Hepatocyte (in vitro differentiated cells): ENCODE results near the gene CD28. TPM values are rescaled to one million over a fixed set of nuclear protein-coding genes. Genes with fewer than 3 reads are reported as not detected.
A peak's percentile ranks its signal among the peaks of the same experiment; 100 is the strongest.

ENCODE experiments used
- DNase-seq: peaks from one replicate; pipeline ENCODE4 v3.0.0-alpha.2; 2016; ENCODE audit warnings: low spot score
- H2AFZ ChIP-seq: fragments of 200-600 bp; sonication (generic); 2 replicates; pipeline ENCODE4 v1.6.0; 2016; ENCODE audit warnings: antibody characterized with exemption, mild to moderate bottlenecking
- H3K27ac ChIP-seq: fragments of 200-600 bp; sonication (generic); 2 replicates; pipeline ENCODE4 v1.5.1; 2016; ENCODE audit warnings: mild to moderate bottlenecking
- H3K27me3 ChIP-seq: fragments of 200-600 bp; sonication (generic); 2 replicates; pipeline ENCODE4 v1.6.1; 2016
- H3K36me3 ChIP-seq: fragments of 200-600 bp; sonication (generic); replicated peaks from 2 replicates; pipeline ENCODE4 v1.5.1; 2016; ENCODE audit warnings: low read depth; ENCODE audit not compliant: insufficient read depth
- H3K4me1 ChIP-seq: fragments of 200-600 bp; sonication (generic); 2 replicates; pipeline ENCODE4 v1.5.1; 2016; ENCODE audit warnings: mild to moderate bottlenecking, moderate library complexity; ENCODE audit not compliant: insufficient read depth
- H3K4me2 ChIP-seq: fragments of 200-600 bp; sonication (generic); 2 replicates; pipeline ENCODE4 v1.6.0; 2016
- H3K4me3 ChIP-seq: fragments of 200-600 bp; sonication (generic); 2 replicates; pipeline ENCODE4 v1.5.1; 2016; ENCODE audit warnings: mild to moderate bottlenecking
- H3K79me2 ChIP-seq: fragments of 200-600 bp; sonication (generic); 2 replicates; pipeline ENCODE4 v1.6.0; 2017; ENCODE audit warnings: mild to moderate bottlenecking
- H3K9me2 ChIP-seq: fragments of 200-600 bp; sonication (generic); replicated peaks from 2 replicates; pipeline ENCODE4 v1.6.0; 2017; ENCODE audit warnings: mild to moderate bottlenecking; ENCODE audit not compliant: insufficient read depth
- H3K9me3 ChIP-seq: fragments of 200-600 bp; sonication (generic); 2 replicates; pipeline ENCODE4 v1.5.1; 2016; ENCODE audit warnings: low read depth, mild to moderate bottlenecking
- H4K20me1 ChIP-seq: fragments of 200-600 bp; sonication (generic); 2 replicates; pipeline ENCODE4 v1.6.0; 2016; ENCODE audit warnings: mild to moderate bottlenecking; ENCODE audit not compliant: insufficient read depth, poor library complexity, severe bottlenecking
- EZH2 ChIP-seq: fragments of 200-600 bp; sonication (generic); IDR thresholded peaks from 2 replicates; pipeline ENCODE4 v1.6.1; 2016; ENCODE audit warnings: antibody characterized with exemption, mild to moderate bottlenecking, borderline replicate concordance
- EZH2phosphoT487 ChIP-seq: fragments of 200-600 bp; sonication (generic); IDR thresholded peaks from one replicate; pipeline ENCODE4 v1.6.1; 2018; ENCODE audit warnings: antibody characterized with exemption, mild to moderate bottlenecking, low read depth, moderate library complexity; ENCODE audit not compliant: unreplicated experiment, severe bottlenecking
- WGBS: methylation state at CpG from one replicate; pipeline ENCODE4 v1.1.6; 2016; ENCODE audit warnings: low lambda C conversion rate; ENCODE audit errors: missing lambda C conversion rate; 5-methylcytosine and 5-hydroxymethylcytosine counted together
- polyA plus RNA-seq: library from polyadenylated mRNA; unstranded; fragments of >200 nt; fragmentation: Nextera tagmentation; extraction: Ambion mirVana; gene quantifications from 2 replicates; pipeline ENCODE4 v1.2.1, GENCODE V29; 2016
- total RNA-seq: library from RNA; depleted of rRNA; stranded (reverse); fragments of >200 nt; gene quantifications from 2 replicates; pipeline ENCODE4 v1.2.3, GENCODE V29; 2014
- TF ChIP-seq, protein P1 (sequence below): fragments of 200-600 bp; sonication (generic); IDR thresholded peaks from 2 replicates; pipeline ENCODE4 v1.5.1; 2016; ENCODE audit warnings: antibody characterized with exemption, mild to moderate bottlenecking; ENCODE audit not compliant: poor library complexity

Gene CD28
- total and polyA plus RNA-seq, 2 experiments from 2014 or later, result not detected

DNA sequence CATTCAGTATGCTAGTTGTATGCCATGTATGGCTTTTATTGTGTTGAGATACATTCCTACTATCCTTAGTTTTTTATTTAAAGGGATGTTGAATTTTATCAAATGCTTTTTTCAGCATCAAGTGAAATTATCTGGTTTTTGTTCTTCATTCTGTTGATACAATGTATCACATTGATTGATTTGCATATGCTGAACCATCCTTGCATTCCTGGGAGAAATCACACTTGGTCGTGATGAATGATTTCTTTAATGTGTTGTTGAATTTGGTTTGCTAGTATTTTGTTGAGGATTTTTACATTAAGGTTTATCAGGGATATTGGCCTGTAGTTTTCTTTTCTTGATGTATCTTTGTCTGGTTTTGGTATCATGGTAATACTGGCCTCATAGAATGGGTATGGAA lies 49.7 kb downstream of the CD28 start:
- Histone ChIP-seq H3K4me1 (no peaks in the 10 kb centered on the region), H3K79me2 (no peaks in the 10 kb centered on the region), H4K20me1 (no peaks in the 10 kb centered on the region), H3K27me3 (no peaks in the 10 kb centered on the region), H3K4me2 (no peak overlapping the region), H3K4me3 (no peak overlapping the region), H3K36me3 (no peaks in the 10 kb centered on the region), H3K27ac (no peak overlapping the region), H3K9me3 (no peaks in the 10 kb centered on the region), H2AFZ (no peak overlapping the region), H3K9me2 (no peaks in the 10 kb centered on the region)
- 84% methylated on average over 1 of the region's 1 CpG for WGBS
- no peak for TF ChIP-seq EZH2
- TF ChIP-seq EZH2phosphoT487, result no peak
- TF ChIP-seq, protein P1, sequence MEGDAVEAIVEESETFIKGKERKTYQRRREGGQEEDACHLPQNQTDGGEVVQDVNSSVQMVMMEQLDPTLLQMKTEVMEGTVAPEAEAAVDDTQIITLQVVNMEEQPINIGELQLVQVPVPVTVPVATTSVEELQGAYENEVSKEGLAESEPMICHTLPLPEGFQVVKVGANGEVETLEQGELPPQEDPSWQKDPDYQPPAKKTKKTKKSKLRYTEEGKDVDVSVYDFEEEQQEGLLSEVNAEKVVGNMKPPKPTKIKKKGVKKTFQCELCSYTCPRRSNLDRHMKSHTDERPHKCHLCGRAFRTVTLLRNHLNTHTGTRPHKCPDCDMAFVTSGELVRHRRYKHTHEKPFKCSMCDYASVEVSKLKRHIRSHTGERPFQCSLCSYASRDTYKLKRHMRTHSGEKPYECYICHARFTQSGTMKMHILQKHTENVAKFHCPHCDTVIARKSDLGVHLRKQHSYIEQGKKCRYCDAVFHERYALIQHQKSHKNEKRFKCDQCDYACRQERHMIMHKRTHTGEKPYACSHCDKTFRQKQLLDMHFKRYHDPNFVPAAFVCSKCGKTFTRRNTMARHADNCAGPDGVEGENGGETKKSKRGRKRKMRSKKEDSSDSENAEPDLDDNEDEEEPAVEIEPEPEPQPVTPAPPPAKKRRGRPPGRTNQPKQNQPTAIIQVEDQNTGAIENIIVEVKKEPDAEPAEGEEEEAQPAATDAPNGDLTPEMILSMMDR, result no peak
- no peak for DNase-seq

- H3K4me3 ChIP-seq, result no peak overlapping the region
- H2AFZ ChIP-seq, result no peak overlapping the region
- H3K36me3 ChIP-seq, result no peaks in the 10 kb centered on the region
- peak overlapping the region; percentile 65 for H3K27ac ChIP-seq
- no peaks in the 10 kb centered on the region for H3K9me2 ChIP-seq
- TF ChIP-seq, protein P1, result no peak
- TF ChIP-seq EZH2phosphoT487 (no peak), EZH2 (no peak)
- DNase-seq, result no peak
- H3K27me3 ChIP-seq, result no peaks in the 10 kb centered on the region
- 61% methylated on average over 4 of the region's 4 CpGs for WGBS
- no peak overlapping the region for H3K4me2 ChIP-seq
- no peaks in the 10 kb centered on the region for H3K4me1 ChIP-seq
- H3K9me3 ChIP-seq, result no peaks in the 10 kb centered on the region
- H3K79me2 ChIP-seq, result no peaks in the 10 kb centered on the region
- H4K20me1 ChIP-seq, result no peaks in the 10 kb centered on the region
Observed at GRCh38 chr2:203758841-203759689, 52.6 kb downstream of the CD28 start.

- no peaks in the 10 kb centered on the region for H3K4me1 ChIP-seq
- WGBS, result 85% methylated on average over 4 of the region's 4 CpGs
- peak overlapping the region; percentile 65 for H3K27ac ChIP-seq
- no peaks in the 10 kb centered on the region for H3K27me3 ChIP-seq
- no peak overlapping the region for H3K4me3 ChIP-seq
- H3K9me2 ChIP-seq, result no peaks in the 10 kb centered on the region
- no peaks in the 10 kb centered on the region for H4K20me1 ChIP-seq
- no peaks in the 10 kb centered on the region for H3K79me2 ChIP-seq
- DNase-seq, result peak; percentile 23
- H2AFZ ChIP-seq, result no peak overlapping the region
- no peaks in the 10 kb centered on the region for H3K36me3 ChIP-seq
- no peak overlapping the region for H3K4me2 ChIP-seq
- TF ChIP-seq EZH2phosphoT487 (no peak), EZH2 (no peak)
- TF ChIP-seq, protein P1, result no peak
- no peaks in the 10 kb centered on the region for H3K9me3 ChIP-seq
Observed at GRCh38 chr2:203759690-203760365, 53.4 kb downstream of the CD28 start.
